Hepatocyte (in vitro differentiated cells): Measurements from ENCODE around the gene NR6A1. TPM values are rescaled to one million over a fixed set of nuclear protein-coding genes. Genes with fewer than 3 reads are reported as not detected.

ENCODE experiments used
- DNase-seq: peaks from one replicate; pipeline ENCODE4 v3.0.0-alpha.2; 2016; ENCODE audit warnings: low spot score
- H2AFZ ChIP-seq: fragments of 200-600 bp; sonication (generic); 2 replicates; pipeline ENCODE4 v1.6.0; 2016; ENCODE audit warnings: antibody characterized with exemption, mild to moderate bottlenecking
- H3K27ac ChIP-seq: fragments of 200-600 bp; sonication (generic); 2 replicates; pipeline ENCODE4 v1.5.1; 2016; ENCODE audit warnings: mild to moderate bottlenecking
- H3K27me3 ChIP-seq: fragments of 200-600 bp; sonication (generic); 2 replicates; pipeline ENCODE4 v1.6.1; 2016
- H3K36me3 ChIP-seq: fragments of 200-600 bp; sonication (generic); replicated peaks from 2 replicates; pipeline ENCODE4 v1.5.1; 2016; ENCODE audit warnings: low read depth; ENCODE audit not compliant: insufficient read depth
- H3K4me1 ChIP-seq: fragments of 200-600 bp; sonication (generic); 2 replicates; pipeline ENCODE4 v1.5.1; 2016; ENCODE audit warnings: mild to moderate bottlenecking, moderate library complexity; ENCODE audit not compliant: insufficient read depth
- H3K4me2 ChIP-seq: fragments of 200-600 bp; sonication (generic); 2 replicates; pipeline ENCODE4 v1.6.0; 2016
- H3K4me3 ChIP-seq: fragments of 200-600 bp; sonication (generic); 2 replicates; pipeline ENCODE4 v1.5.1; 2016; ENCODE audit warnings: mild to moderate bottlenecking
- H3K79me2 ChIP-seq: fragments of 200-600 bp; sonication (generic); 2 replicates; pipeline ENCODE4 v1.6.0; 2017; ENCODE audit warnings: mild to moderate bottlenecking
- H3K9me2 ChIP-seq: fragments of 200-600 bp; sonication (generic); replicated peaks from 2 replicates; pipeline ENCODE4 v1.6.0; 2017; ENCODE audit warnings: mild to moderate bottlenecking; ENCODE audit not compliant: insufficient read depth
- H3K9me3 ChIP-seq: fragments of 200-600 bp; sonication (generic); 2 replicates; pipeline ENCODE4 v1.5.1; 2016; ENCODE audit warnings: low read depth, mild to moderate bottlenecking
- H4K20me1 ChIP-seq: fragments of 200-600 bp; sonication (generic); 2 replicates; pipeline ENCODE4 v1.6.0; 2016; ENCODE audit warnings: mild to moderate bottlenecking; ENCODE audit not compliant: insufficient read depth, poor library complexity, severe bottlenecking
- CTCF ChIP-seq: fragments of 200-600 bp; sonication (generic); IDR thresholded peaks from 2 replicates; pipeline ENCODE4 v1.5.1; 2016; ENCODE audit warnings: antibody characterized with exemption, mild to moderate bottlenecking; ENCODE audit not compliant: poor library complexity
- EZH2 ChIP-seq: fragments of 200-600 bp; sonication (generic); IDR thresholded peaks from 2 replicates; pipeline ENCODE4 v1.6.1; 2016; ENCODE audit warnings: antibody characterized with exemption, mild to moderate bottlenecking, borderline replicate concordance
- EZH2phosphoT487 ChIP-seq: fragments of 200-600 bp; sonication (generic); IDR thresholded peaks from one replicate; pipeline ENCODE4 v1.6.1; 2018; ENCODE audit warnings: antibody characterized with exemption, mild to moderate bottlenecking, low read depth, moderate library complexity; ENCODE audit not compliant: unreplicated experiment, severe bottlenecking
- WGBS: methylation state at CpG from one replicate; pipeline ENCODE4 v1.1.6; 2016; ENCODE audit warnings: low lambda C conversion rate; ENCODE audit errors: missing lambda C conversion rate; 5-methylcytosine and 5-hydroxymethylcytosine counted together
- polyA plus RNA-seq: library from polyadenylated mRNA; unstranded; fragments of >200 nt; fragmentation: Nextera tagmentation; extraction: Ambion mirVana; gene quantifications from 2 replicates; pipeline ENCODE4 v1.2.1, GENCODE V29; 2016
- total RNA-seq: library from RNA; depleted of rRNA; stranded (reverse); fragments of >200 nt; gene quantifications from 2 replicates; pipeline ENCODE4 v1.2.3, GENCODE V29; 2014

Gene NR6A1
- total and polyA plus RNA-seq, 2 experiments from 2014 or later, result 1.2 to 4.0 TPM

DNA sequence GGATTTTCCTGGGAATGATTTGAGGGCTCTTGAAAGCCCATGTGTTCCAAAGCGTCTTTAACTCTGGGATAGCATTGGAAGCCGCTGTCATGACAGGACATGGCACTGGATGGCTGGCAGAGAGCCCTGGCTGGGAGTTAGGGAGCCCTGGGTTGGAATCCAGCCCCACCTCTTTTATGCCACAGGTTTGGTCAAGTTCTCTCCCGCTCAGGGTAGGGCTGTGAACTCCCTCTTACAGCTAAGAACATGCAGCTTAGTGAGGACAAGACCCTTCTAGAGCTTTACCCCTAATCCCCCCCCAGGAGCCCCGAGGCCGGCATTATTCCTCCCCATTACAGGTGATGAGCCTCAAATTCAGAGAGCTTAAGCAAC lies 43.0 kb upstream of the NR6A1 start:
- no peak overlapping the region for H3K4me2 ChIP-seq
- H2AFZ ChIP-seq, result no peak overlapping the region
- H3K9me2 ChIP-seq, result no peaks in the 10 kb centered on the region
- no peaks in the 10 kb centered on the region for H3K27me3 ChIP-seq
- no peaks in the 10 kb centered on the region for H3K36me3 ChIP-seq
- no peaks in the 10 kb centered on the region for H3K79me2 ChIP-seq
- H3K9me3 ChIP-seq, result no peaks in the 10 kb centered on the region
- H3K4me3 ChIP-seq, result no peak overlapping the region
- DNase-seq, result no peak
- 92% methylated on average over 5 of the region's 5 CpGs for WGBS
- TF ChIP-seq EZH2, result no peak
- TF ChIP-seq EZH2phosphoT487, result no peak
- TF ChIP-seq CTCF, result no peak
- no peak overlapping the region for H3K27ac ChIP-seq
- peaks cover 39% of the 10 kb centered on the region for H3K4me1 ChIP-seq
- H4K20me1 ChIP-seq, result no peaks in the 10 kb centered on the region

- Histone ChIP-seq H3K27me3 (no peaks in the 10 kb centered on the region), H2AFZ (no peak overlapping the region), H3K36me3 (no peaks in the 10 kb centered on the region), H3K4me2 (no peak overlapping the region), H3K79me2 (no peaks in the 10 kb centered on the region), H3K4me1 (peaks cover 33% of the 10 kb centered on the region), H3K9me3 (no peaks in the 10 kb centered on the region), H3K4me3 (no peak overlapping the region), H4K20me1 (no peaks in the 10 kb centered on the region), H3K9me2 (no peaks in the 10 kb centered on the region), H3K27ac (peak overlapping the region; percentile 9)
- TF ChIP-seq EZH2 (no peak), EZH2phosphoT487 (no peak), CTCF (no peak)
- DNase-seq, result no peak
- 67% methylated on average over 11 of the region's 11 CpGs for WGBS
Observed at GRCh38 chr9:124813501-124814163, 42.5 kb upstream of the NR6A1 start.

GRCh38 chr9:124813041-124813440 lies 41.9 kb upstream of the NR6A1 start:
- H3K27me3 ChIP-seq, result no peaks in the 10 kb centered on the region
- 85% methylated on average over 7 of the region's 7 CpGs for WGBS
- peak overlapping the region; percentile 77 for H3K27ac ChIP-seq

More at GRCh38 chr9:124813041-124813440, 41.9 kb upstream of the NR6A1 start:
- peaks cover 28% of the 10 kb centered on the region for H3K4me1 ChIP-seq
- H3K4me3 ChIP-seq, result no peak overlapping the region
- no peaks in the 10 kb centered on the region for H3K9me3 ChIP-seq
- no peak for TF ChIP-seq EZH2
- no peak for TF ChIP-seq CTCF
- no peak for TF ChIP-seq EZH2phosphoT487
- H3K4me2 ChIP-seq, result no peak overlapping the region
- no peaks in the 10 kb centered on the region for H3K79me2 ChIP-seq
- no peaks in the 10 kb centered on the region for H3K9me2 ChIP-seq
- H2AFZ ChIP-seq, result no peak overlapping the region
- no peaks in the 10 kb centered on the region for H3K36me3 ChIP-seq
- no peaks in the 10 kb centered on the region for H4K20me1 ChIP-seq
- no peak for DNase-seq
